ENCODE results near the gene SLC34A3. TPM values are rescaled to one million over a fixed set of nuclear protein-coding genes. Genes with fewer than 3 reads are reported as not detected.
A peak's percentile ranks its signal among the peaks of the same experiment; 100 is the strongest.

SLC34A3 gene
- total RNA-seq (2014; rRNA removed; shearing (Covaris generic)): not detected in 2 replicates
- polyA plus RNA-seq (2015; cell fraction: cytosol; rRNA removed): not detected in 2 replicates
- not detected in 2 replicates for polyA plus RNA-seq (2015; cell fraction: nucleus; rRNA removed)

- no peak for DNase-seq (ENCODE audit: low read depth, low spot score)
- in situ Hi-C loops (cut with HindIII; ENCODE audit: low pct_unique_long_range_greater_than_20kb, low sequenced_read_pairs): no loop called here
Measured at GRCh38 chr9:137230705-137231371, at the start of gene SLC34A3. Gene SLC34A3 (plus strand): TSS chr9:137230901. CDS start chr9:137231703, 802 bp downstream.

GRCh38 chr9:137181680-137182079, 49.0 kb upstream of the SLC34A3 start:
- in situ Hi-C loops (cut with HindIII; ENCODE audit: low pct_unique_long_range_greater_than_20kb, low sequenced_read_pairs): no loop called here
- DNase-seq (ENCODE audit: low read depth, low spot score): no peak

GRCh38 chr9:137182836-137183235, 47.9 kb upstream of the SLC34A3 start:
- in situ Hi-C loops (cut with HindIII; ENCODE audit: low pct_unique_long_range_greater_than_20kb, low sequenced_read_pairs): no loop called here
- no peak for DNase-seq (ENCODE audit: low read depth, low spot score)

- in situ Hi-C loops (cut with HindIII; ENCODE audit: low pct_unique_long_range_greater_than_20kb, low sequenced_read_pairs): no loop called here
- DNase-seq (ENCODE audit: low read depth, low spot score): no peak
Measured at GRCh38 chr9:137183980-137184595, 46.6 kb upstream of the SLC34A3 start.

- in situ Hi-C loops (cut with HindIII; ENCODE audit: low pct_unique_long_range_greater_than_20kb, low sequenced_read_pairs): no loop called here
- no peak for DNase-seq (ENCODE audit: low read depth, low spot score)
Measured at GRCh38 chr9:137184881-137185660, 45.6 kb upstream of the SLC34A3 start.

- in situ Hi-C loops (cut with HindIII; ENCODE audit: low pct_unique_long_range_greater_than_20kb, low sequenced_read_pairs): no loop called here
- DNase-seq (ENCODE audit: low read depth, low spot score): no peak
Measured at GRCh38 chr9:137185921-137186320, 44.8 kb upstream of the SLC34A3 start.

GRCh38 chr9:137186385-137186784, 44.3 kb upstream of the SLC34A3 start:
- in situ Hi-C loops (cut with HindIII; ENCODE audit: low pct_unique_long_range_greater_than_20kb, low sequenced_read_pairs): no loop called here

GRCh38 chr9:137187386-137187785, 43.3 kb upstream of the SLC34A3 start:
- DNase-seq (ENCODE audit: low read depth, low spot score): no peak
- in situ Hi-C loops (cut with HindIII; ENCODE audit: low pct_unique_long_range_greater_than_20kb, low sequenced_read_pairs): no loop called here

More at GRCh38 chr9:137186385-137186784, 44.3 kb upstream of the SLC34A3 start:
- DNase-seq (ENCODE audit: low read depth, low spot score): no peak

- in situ Hi-C loops (cut with HindIII; ENCODE audit: low pct_unique_long_range_greater_than_20kb, low sequenced_read_pairs): no loop called here
Measured at GRCh38 chr9:137188086-137188489, 42.6 kb upstream of the SLC34A3 start.

GRCh38 chr9:137188490-137189296, 42.0 kb upstream of the SLC34A3 start, which contains the start of the genes ANAPC2 and SSNA1:
Gene ANAPC2 (minus strand): TSS chr9:137188560. CDS start chr9:137188532, 28 bp downstream.
Gene SSNA1 (plus strand): TSS chr9:137188676. CDS start chr9:137188727, 51 bp downstream.
- DNase-seq (ENCODE audit: low read depth, low spot score): peak; percentile 89
- in situ Hi-C loops (cut with HindIII; ENCODE audit: low pct_unique_long_range_greater_than_20kb, low sequenced_read_pairs): no loop called here

More at GRCh38 chr9:137188086-137188489, 42.6 kb upstream of the SLC34A3 start:
- no peak for DNase-seq (ENCODE audit: low read depth, low spot score)

- no peak for DNase-seq (ENCODE audit: low read depth, low spot score)
- in situ Hi-C loops (cut with HindIII; ENCODE audit: low pct_unique_long_range_greater_than_20kb, low sequenced_read_pairs): no loop called here
Measured at GRCh38 chr9:137189297-137190295, 41.1 kb upstream of the SLC34A3 start.

GRCh38 chr9:137190315-137190856, 40.3 kb upstream of the SLC34A3 start:
- in situ Hi-C loops (cut with HindIII; ENCODE audit: low pct_unique_long_range_greater_than_20kb, low sequenced_read_pairs): no loop called here
- DNase-seq (ENCODE audit: low read depth, low spot score): no peak

- in situ Hi-C loops (cut with HindIII; ENCODE audit: low pct_unique_long_range_greater_than_20kb, low sequenced_read_pairs): no loop called here
- DNase-seq (ENCODE audit: low read depth, low spot score): no peak
Measured at GRCh38 chr9:137191245-137191644, 39.5 kb upstream of the SLC34A3 start.

- in situ Hi-C loops (cut with HindIII; ENCODE audit: low pct_unique_long_range_greater_than_20kb, low sequenced_read_pairs): no loop called here
- DNase-seq (ENCODE audit: low read depth, low spot score): no peak
Measured at GRCh38 chr9:137191691-137192447, 38.8 kb upstream of the SLC34A3 start.

- in situ Hi-C loops (cut with HindIII; ENCODE audit: low pct_unique_long_range_greater_than_20kb, low sequenced_read_pairs): no loop called here
Measured at GRCh38 chr9:137192448-137192780, 38.3 kb upstream of the SLC34A3 start.

More at GRCh38 chr9:137192448-137192780, 38.3 kb upstream of the SLC34A3 start:
- no peak for DNase-seq (ENCODE audit: low read depth, low spot score)

All from SK-MEL-5 (cell line).